Measurements from ENCODE around the gene PCLO. TPM values are rescaled to one million over a fixed set of nuclear protein-coding genes. Genes with fewer than 3 reads are reported as not detected.

The PCLO gene
- total and polyA plus RNA-seq, 2 of the 8 experiments (the other 6 are each of a cell fraction or from before 2014, with no cell fraction given): 1.5 to 3.2 TPM

GRCh38 chr7:82732677-82733076, 430.0 kb downstream of the PCLO start:
- H3K14ac ChIP-seq (ENCODE audit: insufficient read length): no peak overlapping the region
- no peak overlapping the region for H2BK5ac ChIP-seq (ENCODE audit: low read depth, low read length)
- H2BK12ac ChIP-seq (ENCODE audit: low read depth, low read length): no peak overlapping the region
- H4K20me1 ChIP-seq (replicated peaks in 1 of 2; ENCODE audit: control insufficient read depth in 1 of 2, insufficient read depth in 2 of 2, low read length in 2 of 2): no peaks in the 10 kb centered on the region
- POLR2A ChIA-PET (ENCODE audit: partially characterized antibody): no interaction called here
- H3K79me2 ChIP-seq (ENCODE audit: control insufficient read depth in 1 of 2, insufficient read depth in 2 of 2, low read length in 2 of 2): no peaks in the 10 kb centered on the region
- no peak overlapping the region for H3K56ac ChIP-seq (replicated peaks; ENCODE audit: insufficient read length, low read depth, low read length)
- TF ChIP-seq SRF (IDR thresholded peaks at IDR 0.05; ENCODE audit: low read depth, low read length): no peak
- no peak for DNase-seq (ENCODE audit: low read depth in 1 of 2, low spot score in 2 of 2)
- no peaks in the 10 kb centered on the region for H3K79me1 ChIP-seq (ENCODE audit: low read depth, low read length)
- H3K27me3 ChIP-seq (replicated peaks in 1 of 4; ENCODE audit: control insufficient read depth in 3 of 4, extremely low read depth in 1 of 4, insufficient read depth in 3 of 4, low read length in 3 of 4): no peaks in the 10 kb centered on the region
- CTCF ChIA-PET (ENCODE audit: partially characterized antibody): interaction anchor here (1.0 kb wide), 1 partner anchor 689 kb away, joined by 3 read pairs; no protein-coding TSS in a partner anchor
- H4K91ac ChIP-seq (replicated peaks; ENCODE audit: insufficient read length, low read length): no peak overlapping the region
- H4K5ac ChIP-seq (ENCODE audit: insufficient read length, low read depth, low read length): no peak overlapping the region
- H3K18ac ChIP-seq (ENCODE audit: extremely low read depth, low read length): no peak overlapping the region
- H2AK5ac ChIP-seq (ENCODE audit: low read depth, low read length): no peak overlapping the region
- H3K27ac ChIP-seq (ENCODE audit: low read depth, low read length): no peak overlapping the region
- 97% methylated on average over 3 of the region's 3 CpGs; no CpG with 5 or more reads in 1 of the 2 experiments for WGBS, 2 experiments (ENCODE audit: extremely low coverage in 1 of 2, insufficient coverage in 1 of 2, insufficient read length in 1 of 2, insufficient replicate concordance in 2 of 2, low coverage in 1 of 2, low lambda C conversion rate in 2 of 2, missing lambda C conversion rate in 1 of 2)
- H3K4me1 ChIP-seq (replicated peaks in 1 of 4; ENCODE audit: control insufficient read depth in 3 of 4, insufficient read depth in 4 of 4, low read length in 3 of 4): no peaks in the 10 kb centered on the region
- H3K36me3 ChIP-seq (ENCODE audit: control insufficient read depth in 2 of 4, insufficient read depth in 4 of 4, low read length in 3 of 4): no peaks in the 10 kb centered on the region
- no peak overlapping the region for H4K8ac ChIP-seq (ENCODE audit: extremely low read depth, insufficient read depth, low read length)
- no peak overlapping the region for H3K4ac ChIP-seq (replicated peaks; ENCODE audit: insufficient read length, low read depth, low read length)
- H3K4me3 ChIP-seq (ENCODE audit: extremely low read depth in 1 of 4, insufficient read depth in 2 of 4, low read depth in 3 of 4, low read length in 4 of 4): no peak overlapping the region
- no peak overlapping the region for H3K4me2 ChIP-seq (ENCODE audit: insufficient read depth in 1 of 2, low read depth in 2 of 2, low read length in 2 of 2)
- H3K23ac ChIP-seq (ENCODE audit: insufficient read length): no peak overlapping the region
- no peaks in the 10 kb centered on the region for H3K9me3 ChIP-seq (ENCODE audit: insufficient read depth in 2 of 2, low read depth in 1 of 2, low read length in 1 of 2)
- no peak overlapping the region for H2BK20ac ChIP-seq (ENCODE audit: low read length)
- H2BK15ac ChIP-seq (ENCODE audit: low read length): no peak overlapping the region
- no peak overlapping the region for H2BK120ac ChIP-seq (replicated peaks; ENCODE audit: low read depth, low read length)
- H2AFZ ChIP-seq (ENCODE audit: low read length): no peak overlapping the region
- no peak overlapping the region for H3K9ac ChIP-seq (replicated peaks in 1 of 4; ENCODE audit: extremely low read depth in 1 of 4, low read depth in 3 of 4, low read length in 3 of 4)
- FAIRE-seq: no peak
- no peaks in the 10 kb centered on the region for H3K23me2 ChIP-seq (ENCODE audit: low read depth, low read length)
